Retinal pigment epithelial cell (primary cell): Measurements from ENCODE around the gene FKBP10.

Experiments used
- DNase-seq: peaks from one replicate; pipeline ENCODE4 v3.0.0-alpha.2; 2010; ENCODE audit warnings: low read depth
- H3K4me3 ChIP-seq: 2 replicates; pipeline ENCODE4 v1.5.1; 2011; ENCODE audit warnings: mild to moderate bottlenecking, low read length, control low read depth, moderate library complexity
- CTCF ChIP-seq: conservative IDR thresholded peaks from 2 replicates; pipeline ENCODE4 v1.5.1; 2011; ENCODE audit warnings: low read depth, low read length, control low read depth, inconsistent platforms

The FKBP10 gene

GRCh38 chr17:41801374-41802271, 11.2 kb upstream of the FKBP10 start:
- peak; percentile 97 for TF ChIP-seq CTCF
- no peak overlapping the region for H3K4me3 ChIP-seq
- no peak for DNase-seq

GRCh38 chr17:41803049-41804020, 9.5 kb upstream of the FKBP10 start:
- TF ChIP-seq CTCF = no peak
- DNase-seq = no peak
- no peak overlapping the region for H3K4me3 ChIP-seq

DNA sequence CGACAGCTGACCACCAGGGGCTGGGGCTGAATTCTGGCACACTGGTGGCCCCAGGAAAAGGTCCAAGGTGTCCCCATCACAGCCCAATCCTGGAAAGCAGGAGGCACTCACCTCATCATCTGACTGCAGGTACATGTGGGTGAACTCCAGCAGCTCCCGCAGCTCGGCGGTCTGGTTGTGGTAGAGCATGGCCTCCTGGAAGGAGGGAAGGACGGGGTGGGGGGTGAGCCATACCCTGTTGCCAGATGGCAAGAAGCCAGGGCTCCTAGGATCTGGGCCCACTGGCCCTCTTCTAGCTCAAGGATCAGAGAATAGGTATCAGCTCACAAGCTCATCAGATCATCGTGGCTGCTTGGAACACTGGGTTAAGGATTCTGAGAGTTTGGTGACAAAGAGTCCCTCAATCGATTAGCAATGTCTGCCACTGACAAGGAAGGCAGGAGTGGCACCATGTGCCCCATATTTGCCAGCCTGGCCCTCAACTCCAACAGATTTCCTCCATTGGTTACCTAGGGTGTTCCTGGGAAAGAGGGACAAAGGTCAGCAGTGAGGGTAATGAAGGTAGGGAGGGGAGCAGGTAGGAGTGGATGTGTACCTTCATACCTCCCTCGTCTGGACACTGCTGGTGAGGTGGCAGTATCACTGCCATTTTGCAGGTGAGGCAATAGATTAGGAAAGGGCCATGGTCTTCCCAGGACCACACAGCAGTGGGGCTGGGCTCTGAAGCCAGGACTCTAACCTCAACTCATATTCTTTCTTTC, 5.9 kb upstream of the FKBP10 start:
- no peak for TF ChIP-seq CTCF

DNA sequence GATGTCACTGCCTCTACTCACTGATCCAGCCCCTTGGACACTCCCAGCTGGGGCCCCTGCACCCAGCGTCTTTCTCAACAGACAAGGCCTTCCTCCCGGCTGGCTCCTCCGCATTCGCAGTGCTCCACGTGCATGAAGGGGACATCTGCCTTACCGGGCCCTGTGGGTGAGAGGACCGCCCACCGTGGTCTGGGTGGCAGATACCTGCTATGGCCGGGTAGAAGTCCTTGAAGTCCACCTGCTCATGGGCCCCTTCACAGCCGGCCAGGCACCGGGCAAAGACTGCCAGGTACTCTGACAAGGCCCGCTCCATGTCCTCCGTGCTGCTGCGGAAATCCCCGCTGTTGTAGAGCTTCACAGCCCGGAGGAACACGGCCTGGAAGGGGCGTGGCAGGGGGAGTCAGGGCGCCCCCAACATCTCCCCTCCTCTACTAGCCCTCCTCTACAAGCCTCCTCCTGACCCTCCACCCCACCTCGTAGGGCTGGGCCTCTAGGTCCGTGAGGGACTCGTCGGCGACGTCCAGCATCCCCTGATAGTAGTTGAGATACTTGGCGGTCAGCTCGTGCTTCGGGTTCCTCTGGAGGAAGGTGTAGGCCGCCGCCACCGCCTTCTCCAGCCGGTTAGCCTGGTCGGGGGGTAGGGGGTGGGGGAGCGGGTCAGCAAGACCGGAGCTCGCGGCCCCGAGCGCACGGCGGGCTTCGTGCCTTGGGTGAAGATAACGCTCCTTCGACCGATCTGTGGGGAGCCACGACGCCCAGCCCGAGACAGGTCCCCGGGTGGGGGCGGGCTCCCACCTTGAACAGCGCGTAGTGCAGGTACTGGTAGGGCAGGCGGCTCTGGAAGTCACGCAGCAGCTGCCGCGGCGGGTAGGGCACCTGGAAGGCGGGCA, 1.9 kb upstream of the FKBP10 start:
- no peak for DNase-seq
- H3K4me3 ChIP-seq = peak overlapping the region; percentile 63
- no peak for TF ChIP-seq CTCF

More for the DNA sequence above, 5.9 kb upstream of the FKBP10 start:
- DNase-seq = no peak
- no peak overlapping the region for H3K4me3 ChIP-seq

GRCh38 chr17:41811549-41812380, 1.0 kb upstream of the FKBP10 start, which contains the start of gene P3H4:
TSS of gene P3H4 (minus strand) at chr17:41811949. CDS start at chr17:41811915, 34 bp downstream.
- peak within 1 kb of the TSS; percentile 63 for H3K4me3 ChIP-seq
- DNase-seq = no peak
- TF ChIP-seq CTCF = peak; percentile 65
